Mucosa of rectum (tissue), 2 donors: ENCODE measurements around the gene TSPEAR.

Experiments used
- H3K27ac ChIP-seq, 2 donors: one replicate each; pipeline ENCODE4 v1.7.0; 2013; ENCODE audit warnings: inconsistent platforms in 2 of 2, low read depth in 2 of 2, low read length in 2 of 2
- H3K27me3 ChIP-seq, 2 donors: one replicate each; pipeline ENCODE4 v1.7.0; 2013; ENCODE audit warnings: low read length in 2 of 2; ENCODE audit not compliant: control insufficient read depth in 2 of 2, insufficient read depth in 2 of 2
- H3K36me3 ChIP-seq, 2 donors: one replicate each; pipeline ENCODE4 v1.7.0; 2013; ENCODE audit warnings: low read length in 2 of 2; ENCODE audit not compliant: control insufficient read depth in 2 of 2, insufficient read depth in 2 of 2
- H3K4me1 ChIP-seq, 2 donors: one replicate each; pipeline ENCODE4 v1.7.0; 2013; ENCODE audit warnings: low read length in 2 of 2, mild to moderate bottlenecking in 1 of 2; ENCODE audit not compliant: control insufficient read depth in 2 of 2, insufficient read depth in 2 of 2
- H3K4me3 ChIP-seq, 2 donors: one replicate each; pipeline ENCODE4 v1.7.0; 2013; ENCODE audit warnings: low read length in 2 of 2
- H3K9ac ChIP-seq, 2 donors: one replicate each; pipeline ENCODE4 v1.7.0; 2013; ENCODE audit warnings: low read length in 2 of 2, low read depth in 1 of 2, mild to moderate bottlenecking in 1 of 2
- H3K9me3 ChIP-seq, 2 donors: one replicate each; pipeline ENCODE4 v1.7.0; 2013; ENCODE audit warnings: low read length in 2 of 2; ENCODE audit not compliant: control insufficient read depth in 2 of 2
- donor health status: healthy.
- donor health status: Normal muscosa, but diverticular disease.

The TSPEAR gene

DNA sequence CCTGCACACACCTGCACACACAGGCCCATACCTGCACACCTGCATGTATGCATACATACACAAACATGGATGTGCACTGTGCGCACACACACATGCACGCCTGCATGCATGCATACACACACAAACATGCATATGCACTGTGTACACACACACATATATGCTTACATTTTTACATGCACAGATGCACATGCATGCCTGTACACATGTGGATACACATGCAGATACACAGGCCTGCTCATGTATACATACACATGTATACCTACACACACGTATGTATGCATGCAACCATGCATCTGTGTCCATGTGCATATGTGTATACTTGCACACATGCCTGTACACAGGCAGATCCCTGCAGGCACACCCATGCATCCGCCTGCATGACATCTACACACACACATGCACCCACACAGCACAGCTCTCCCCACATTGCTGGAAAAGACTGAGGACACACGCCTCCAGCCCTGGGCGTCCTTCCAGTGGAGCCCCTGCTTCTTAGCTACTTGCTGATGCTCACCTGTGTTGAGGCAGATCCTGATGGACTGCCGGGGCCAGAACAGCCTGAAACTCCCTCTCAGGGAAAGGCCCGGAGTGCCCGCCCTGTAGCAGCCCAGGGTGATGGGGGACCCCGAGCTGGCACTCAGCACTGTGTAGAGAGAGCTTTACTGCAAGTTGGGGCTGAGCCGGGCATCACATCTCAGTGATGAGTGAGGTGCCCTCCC, 200.0 kb downstream of the TSPEAR start:
- Histone ChIP-seq H3K4me1 (peaks cover 0 to 3% of the 10 kb centered on the region in 2 donors), H3K4me3 (no peak overlapping the region), H3K27me3 (peaks cover 0 to 6% of the 10 kb centered on the region in 2 donors), H3K36me3 (no peaks in the 10 kb centered on the region), H3K9me3 (no peaks in the 10 kb centered on the region), H3K9ac (no peak overlapping the region), H3K27ac (no peak overlapping the region)

DNA sequence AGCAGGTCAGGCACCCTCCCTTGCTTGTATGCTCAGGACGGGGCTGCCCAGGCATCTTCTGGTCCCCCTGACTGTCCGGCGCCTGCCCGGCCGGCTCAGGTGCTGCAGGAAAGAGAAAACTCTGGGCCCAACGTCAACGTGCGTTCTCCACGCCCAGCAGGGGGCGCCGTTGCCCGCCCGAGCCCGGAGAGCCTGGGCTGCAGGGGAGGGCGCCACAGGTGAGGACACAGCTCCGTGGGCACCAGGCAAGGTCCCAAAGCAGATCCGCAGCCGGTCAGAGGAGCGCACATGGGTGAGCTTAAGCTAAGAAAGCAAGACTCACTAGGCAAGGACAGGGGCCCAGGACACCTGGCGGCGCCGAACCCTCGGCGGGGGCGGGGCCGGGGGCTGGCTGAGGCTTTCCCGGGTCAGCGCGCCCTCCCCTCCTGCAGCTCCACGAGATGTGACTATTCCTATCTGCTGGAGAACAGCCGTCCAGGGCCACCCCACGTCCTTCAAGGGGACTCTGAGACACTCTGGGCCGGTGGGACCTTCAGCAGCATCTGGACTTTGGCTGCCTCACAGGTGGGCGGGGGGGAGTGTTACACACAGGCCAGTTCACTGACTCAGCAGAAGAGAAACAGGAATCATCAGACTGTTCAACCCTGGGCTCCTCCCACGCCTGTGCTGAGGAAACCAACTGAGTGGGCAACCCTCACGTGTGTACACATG, 200.7 kb downstream of the TSPEAR start:
- Histone ChIP-seq H3K36me3 (no peaks in the 10 kb centered on the region), H3K27me3 (peaks cover 0 to 6% of the 10 kb centered on the region in 2 donors), H3K27ac (no peak overlapping the region), H3K4me3 (peak overlapping the region in 1 of 2 donors; percentile 44), H3K9ac (no peak overlapping the region), H3K4me1 (peaks cover 0 to 3% of the 10 kb centered on the region in 2 donors), H3K9me3 (no peaks in the 10 kb centered on the region)

- Histone ChIP-seq H3K36me3 (no peaks in the 10 kb centered on the region), H3K9ac (no peak overlapping the region), H3K4me3 (no peak overlapping the region), H3K27me3 (peaks cover 0 to 6% of the 10 kb centered on the region in 2 donors), H3K27ac (no peak overlapping the region), H3K9me3 (no peaks in the 10 kb centered on the region), H3K4me1 (peaks cover 0 to 3% of the 10 kb centered on the region in 2 donors)
These were observed 201.3 kb downstream of the TSPEAR start for GRCh38 chr21:44510109-44510507.

- no peak overlapping the region for H3K27ac ChIP-seq
- no peak overlapping the region for H3K9ac ChIP-seq
- H3K4me1 ChIP-seq, result peaks cover 0 to 3% of the 10 kb centered on the region in 2 donors
- peaks cover 0 to 6% of the 10 kb centered on the region in 2 donors for H3K27me3 ChIP-seq
- no peak overlapping the region for H3K4me3 ChIP-seq
- no peaks in the 10 kb centered on the region for H3K36me3 ChIP-seq
- no peaks in the 10 kb centered on the region for H3K9me3 ChIP-seq
These were observed 201.8 kb downstream of the TSPEAR start for GRCh38 chr21:44509539-44509938.

GRCh38 chr21:44508711-44509445, 202.5 kb downstream of the TSPEAR start:
- Histone ChIP-seq H3K4me1 (peaks cover 0 to 3% of the 10 kb centered on the region in 2 donors), H3K27ac (no peak overlapping the region), H3K36me3 (no peaks in the 10 kb centered on the region), H3K4me3 (no peak overlapping the region), H3K9me3 (no peaks in the 10 kb centered on the region), H3K27me3 (peaks cover 0 to 6% of the 10 kb centered on the region in 2 donors), H3K9ac (no peak overlapping the region)

- Histone ChIP-seq H3K9ac (no peak overlapping the region), H3K4me3 (no peak overlapping the region), H3K4me1 (peaks cover 0 to 3% of the 10 kb centered on the region in 2 donors), H3K9me3 (no peaks in the 10 kb centered on the region), H3K27ac (no peak overlapping the region), H3K36me3 (no peaks in the 10 kb centered on the region), H3K27me3 (peaks cover 0 to 6% of the 10 kb centered on the region in 2 donors)
These were observed 203.0 kb downstream of the TSPEAR start for GRCh38 chr21:44508426-44508710.

DNA sequence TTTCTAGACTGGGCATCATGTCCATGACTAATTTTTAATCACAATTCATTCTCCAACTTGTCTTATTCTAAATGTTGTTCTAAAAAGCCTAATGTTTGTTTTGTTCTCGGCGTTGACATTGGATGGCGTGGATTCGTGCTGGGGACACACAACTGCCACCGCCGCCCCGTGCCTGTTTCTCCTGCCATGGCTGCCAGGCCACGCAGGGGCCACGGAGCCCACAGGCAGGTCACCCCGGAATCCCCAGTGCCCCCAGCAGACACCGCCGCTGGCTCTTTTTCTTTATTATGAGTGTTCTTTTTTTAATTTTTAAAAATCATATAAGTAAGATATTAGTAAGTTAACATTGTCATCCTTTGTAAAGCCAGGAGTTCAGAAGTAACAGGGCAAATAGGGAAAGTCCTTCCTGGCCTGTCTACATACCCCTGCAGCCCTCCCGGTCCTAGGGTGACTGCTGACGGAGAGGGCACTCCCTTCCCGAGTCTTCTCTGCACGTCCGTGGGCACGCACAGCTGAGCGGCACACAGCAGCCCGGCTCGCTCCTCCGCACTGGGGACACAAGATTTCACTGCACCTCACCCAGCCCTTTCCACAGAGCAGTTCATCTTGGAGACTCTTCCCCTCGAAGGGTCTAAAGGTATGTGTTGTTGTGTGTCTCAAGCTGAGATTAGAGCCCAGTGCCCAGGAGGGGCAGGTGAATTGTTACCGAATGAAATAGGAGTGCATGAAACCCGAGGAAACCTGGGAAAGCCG, 203.5 kb downstream of the TSPEAR start:
- Histone ChIP-seq H3K9ac (no peak overlapping the region), H3K36me3 (no peaks in the 10 kb centered on the region), H3K27me3 (peaks cover 0 to 6% of the 10 kb centered on the region in 2 donors), H3K4me1 (peaks cover 0 to 3% of the 10 kb centered on the region in 2 donors), H3K27ac (no peak overlapping the region), H3K9me3 (no peaks in the 10 kb centered on the region), H3K4me3 (no peak overlapping the region)

DNA sequence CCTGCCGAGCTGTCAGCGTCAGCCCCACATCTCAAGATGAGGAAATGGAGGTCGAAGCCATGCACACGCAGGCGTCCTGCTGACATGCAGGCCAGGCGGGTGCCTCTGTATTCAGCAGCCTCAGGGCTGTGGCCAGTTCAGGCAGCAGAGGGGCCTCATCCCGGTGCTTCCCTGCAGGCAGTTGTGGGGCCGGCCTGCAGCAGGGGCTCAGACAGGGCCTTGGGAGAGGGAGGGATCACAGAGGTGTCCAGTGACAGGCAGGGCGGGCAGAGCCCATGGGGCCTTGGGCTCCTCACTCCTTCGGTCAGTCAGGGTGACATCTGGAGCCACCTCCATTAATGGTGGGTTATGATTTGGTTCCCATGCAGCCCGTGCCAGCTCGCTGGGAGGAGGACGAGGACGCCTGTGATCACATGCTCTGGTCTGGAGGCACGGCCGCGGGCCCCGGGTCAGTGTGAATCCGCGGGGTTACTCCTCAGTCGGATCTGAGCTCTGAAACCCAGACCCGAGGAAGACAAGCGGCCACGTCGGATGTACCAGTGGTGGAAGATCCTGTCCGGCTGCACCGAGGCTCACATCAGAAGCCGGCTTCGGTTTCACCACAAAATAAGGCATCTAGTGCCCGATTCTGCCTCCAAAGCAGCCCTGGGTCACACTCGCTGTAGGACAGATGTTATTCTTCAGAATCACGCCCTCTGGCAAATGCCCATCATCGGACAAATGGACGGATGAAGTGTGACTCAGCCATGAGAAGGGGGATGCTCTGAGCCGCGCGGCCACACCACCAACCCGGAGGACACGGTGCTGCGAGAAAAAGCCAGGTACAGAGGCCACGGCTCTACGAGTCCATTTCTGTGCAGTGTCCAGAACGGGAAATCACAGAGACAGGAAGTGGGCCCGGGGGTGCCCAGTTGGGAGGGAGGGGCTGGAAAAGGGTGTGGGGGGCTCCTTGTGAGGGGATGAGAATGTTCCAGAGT, 204.8 kb downstream of the TSPEAR start:
- Histone ChIP-seq H3K27me3 (peaks cover 0 to 6% of the 10 kb centered on the region in 2 donors), H3K36me3 (no peaks in the 10 kb centered on the region), H3K4me3 (no peak overlapping the region), H3K4me1 (peaks cover 0 to 3% of the 10 kb centered on the region in 2 donors), H3K9me3 (no peaks in the 10 kb centered on the region), H3K27ac (no peak overlapping the region), H3K9ac (no peak overlapping the region)

DNA sequence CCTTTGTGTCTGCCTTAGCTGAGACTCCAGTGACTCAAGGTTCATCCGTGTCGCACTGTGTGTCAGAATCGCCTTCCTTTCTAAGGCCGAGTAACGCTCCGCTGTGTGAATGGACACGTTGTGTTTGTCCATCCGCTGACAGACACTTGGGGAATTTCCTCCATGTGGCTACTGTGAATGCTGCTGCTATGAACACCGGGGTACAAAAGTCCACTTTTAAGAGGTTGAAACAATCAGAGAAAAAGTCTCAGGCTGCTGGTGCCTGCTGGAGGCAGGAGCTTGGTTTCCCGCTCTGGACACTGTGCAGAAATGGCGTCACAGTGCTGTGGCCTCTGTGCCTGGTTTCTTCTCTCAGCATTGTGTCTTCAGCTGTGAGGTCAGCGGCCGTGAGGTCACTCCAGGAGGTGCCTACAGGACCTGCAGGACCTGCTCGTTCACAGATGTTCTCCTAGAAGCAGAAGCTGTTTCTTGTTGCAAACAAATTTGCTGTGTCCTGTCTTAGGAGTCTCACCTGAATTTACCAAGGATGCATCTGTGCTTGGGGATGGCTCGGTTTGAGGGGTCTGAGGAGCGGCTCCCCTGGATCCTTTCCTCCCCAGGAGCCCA, 205.6 kb downstream of the TSPEAR start:
- Histone ChIP-seq H3K27ac (no peak overlapping the region), H3K4me1 (peaks cover 0 to 3% of the 10 kb centered on the region in 2 donors), H3K9ac (no peak overlapping the region), H3K4me3 (no peak overlapping the region), H3K27me3 (peaks cover 0 to 2% of the 10 kb centered on the region in 2 donors), H3K36me3 (no peaks in the 10 kb centered on the region), H3K9me3 (no peaks in the 10 kb centered on the region)
